Parathyroid adenoma (tissue), 2 donors: ENCODE measurements around the gene PTPRB.

Source experiments
- H2AFZ ChIP-seq: fragments of 300-600 bp; sonication (generic); one replicate; pipeline ENCODE4 v1.7.0; 2017; ENCODE audit warnings: antibody characterized with exemption, mild to moderate bottlenecking
- H3K27ac ChIP-seq: fragments of 300-600 bp; sonication (generic); one replicate; pipeline ENCODE4 v1.7.0; 2017
- H3K27me3 ChIP-seq: fragments of 300-600 bp; sonication (generic); one replicate; pipeline ENCODE4 v1.7.0; 2017; ENCODE audit warnings: low read length; ENCODE audit not compliant: control insufficient read depth, insufficient read depth
- H3K36me3 ChIP-seq: fragments of 300-600 bp; sonication (generic); one replicate; pipeline ENCODE4 v1.7.0; 2017; ENCODE audit warnings: low read length; ENCODE audit not compliant: control insufficient read depth, insufficient read depth
- H3K4me1 ChIP-seq: fragments of 300-600 bp; sonication (generic); one replicate; pipeline ENCODE4 v1.7.0; 2017; ENCODE audit warnings: control low read depth
- H3K4me2 ChIP-seq: fragments of 300-600 bp; sonication (generic); one replicate; pipeline ENCODE4 v1.7.0; 2017; ENCODE audit warnings: low read length
- H3K4me3 ChIP-seq: fragments of 300-600 bp; sonication (generic); one replicate; pipeline ENCODE4 v1.7.0; 2017; ENCODE audit warnings: low read depth, low read length
- H3K79me2 ChIP-seq: fragments of 300-600 bp; sonication (generic); one replicate; pipeline ENCODE4 v1.7.0; 2017; ENCODE audit warnings: control low read depth
- H3K9ac ChIP-seq: fragments of 300-600 bp; sonication (generic); one replicate; pipeline ENCODE4 v1.7.0; 2017; ENCODE audit warnings: mild to moderate bottlenecking
- H3K9me3 ChIP-seq: fragments of 300-600 bp; sonication (generic); one replicate; pipeline ENCODE4 v1.7.0; 2017; ENCODE audit warnings: low read length; ENCODE audit not compliant: control insufficient read depth
- CTCF ChIP-seq: fragments of 300-600 bp; sonication (generic); IDR thresholded peaks from one replicate; pipeline ENCODE4 v1.7.0; 2017; ENCODE audit warnings: antibody characterized with exemption, mild to moderate bottlenecking
- donor health status: primary hyperparathyroidism.

Gene PTPRB

GRCh38 chr12:70576341-70577282 lies 60.6 kb downstream of the PTPRB start:
- Histone ChIP-seq H3K9me3 (no peaks in the 10 kb centered on the region), H3K9ac (no peak overlapping the region), H3K4me2 (peak overlapping the region; percentile 2), H3K79me2 (no peaks in the 10 kb centered on the region), H3K4me3 (no peak overlapping the region), H3K27me3 (no peaks in the 10 kb centered on the region), H3K27ac (no peak overlapping the region), H3K36me3 (no peaks in the 10 kb centered on the region), H2AFZ (no peak overlapping the region), H3K4me1 (no peaks in the 10 kb centered on the region)
- peak; percentile 82 for TF ChIP-seq CTCF

GRCh38 chr12:70571705-70572268 lies 65.4 kb downstream of the PTPRB start:
- H3K4me1 ChIP-seq: no peaks in the 10 kb centered on the region
- H3K79me2 ChIP-seq: no peaks in the 10 kb centered on the region
- TF ChIP-seq CTCF: no peak
- H3K4me2 ChIP-seq: no peak overlapping the region
- H3K9me3 ChIP-seq: no peaks in the 10 kb centered on the region
- no peaks in the 10 kb centered on the region for H3K27me3 ChIP-seq
- H3K36me3 ChIP-seq: no peaks in the 10 kb centered on the region
- H3K9ac ChIP-seq: no peak overlapping the region
- H3K27ac ChIP-seq: no peak overlapping the region
- H3K4me3 ChIP-seq: no peak overlapping the region
- H2AFZ ChIP-seq: no peak overlapping the region

- TF ChIP-seq CTCF: no peak
- H3K9me3 ChIP-seq: no peaks in the 10 kb centered on the region
- H3K27me3 ChIP-seq: no peaks in the 10 kb centered on the region
- H3K79me2 ChIP-seq: no peaks in the 10 kb centered on the region
- H3K4me2 ChIP-seq: no peak overlapping the region
- no peak overlapping the region for H2AFZ ChIP-seq
- no peaks in the 10 kb centered on the region for H3K36me3 ChIP-seq
- no peaks in the 10 kb centered on the region for H3K4me1 ChIP-seq
- no peak overlapping the region for H3K9ac ChIP-seq
- no peak overlapping the region for H3K27ac ChIP-seq
- no peak overlapping the region for H3K4me3 ChIP-seq
Observed at GRCh38 chr12:70571029-70571428, 66.2 kb downstream of the PTPRB start.

- H3K4me3 ChIP-seq: no peak overlapping the region
- no peak overlapping the region for H3K27ac ChIP-seq
- H3K27me3 ChIP-seq: no peaks in the 10 kb centered on the region
- H3K36me3 ChIP-seq: no peaks in the 10 kb centered on the region
- H3K79me2 ChIP-seq: no peaks in the 10 kb centered on the region
- H3K9me3 ChIP-seq: no peaks in the 10 kb centered on the region
- no peak for TF ChIP-seq CTCF
- H2AFZ ChIP-seq: no peak overlapping the region
- H3K9ac ChIP-seq: no peak overlapping the region
- no peak overlapping the region for H3K4me2 ChIP-seq
- no peaks in the 10 kb centered on the region for H3K4me1 ChIP-seq
Observed at GRCh38 chr12:70561550-70561949, 75.7 kb downstream of the PTPRB start.
